Epithelial cell of proximal tubule (primary cell): ENCODE measurements around the gene PTH. TPM values are rescaled to one million over a fixed set of nuclear protein-coding genes. Genes with fewer than 3 reads are reported as not detected.

Experiments
- DNase-seq: peaks from one replicate; pipeline ENCODE4 v3.0.0-alpha.2; 2011; ENCODE audit warnings: low read depth
- H3K4me3 ChIP-seq: 2 replicates; pipeline ENCODE4 v1.5.1; 2011; ENCODE audit warnings: low read depth, mild to moderate bottlenecking, low read length
- CTCF ChIP-seq: conservative IDR thresholded peaks from 2 replicates; pipeline ENCODE4 v1.5.1; 2012; ENCODE audit warnings: low read depth, mild to moderate bottlenecking, low read length
- total RNA-seq: library from RNA; depleted of rRNA; stranded (reverse); fragments of >200 nt; gene quantifications from 2 replicates; pipeline ENCODE4 v1.2.3, GENCODE V29; 2015

PTH gene
- not detected in 2 replicates for total RNA-seq

GRCh38 chr11:13495929-13496328, at the start of gene PTH:
Gene PTH, minus strand, starts transcription at chr11:13495997. Its CDS starts 3,142 bp downstream, at chr11:13492855.
- no peak for DNase-seq
- TF ChIP-seq CTCF: no peak
- H3K4me3 ChIP-seq: no peak within 1 kb of the TSS

GRCh38 chr11:13538044-13538443, 42.2 kb upstream of the PTH start:
- H3K4me3 ChIP-seq: no peak overlapping the region
- no peak for DNase-seq
- TF ChIP-seq CTCF: no peak

GRCh38 chr11:13535819-13536218, 40.0 kb upstream of the PTH start:
- peak; percentile 15 for TF ChIP-seq CTCF
- DNase-seq: no peak
- no peak overlapping the region for H3K4me3 ChIP-seq

- TF ChIP-seq CTCF: no peak
- no peak overlapping the region for H3K4me3 ChIP-seq
- DNase-seq: no peak
These were observed 38.6 kb upstream of the PTH start for GRCh38 chr11:13534358-13534757.

- no peak overlapping the region for H3K4me3 ChIP-seq
- DNase-seq: no peak
- no peak for TF ChIP-seq CTCF
These were observed 29.5 kb upstream of the PTH start for GRCh38 chr11:13525257-13525656.

GRCh38 chr11:13503393-13503792, 7.6 kb upstream of the PTH start:
- TF ChIP-seq CTCF: no peak
- H3K4me3 ChIP-seq: no peak overlapping the region
- DNase-seq: no peak

- no peak overlapping the region for H3K4me3 ChIP-seq
- TF ChIP-seq CTCF: no peak
- no peak for DNase-seq
These were observed 6.7 kb upstream of the PTH start for GRCh38 chr11:13502492-13502891.
